Right cardiac atrium (tissue), 5 donors: ENCODE data around the gene CD320. TPM values are rescaled to one million over a fixed set of nuclear protein-coding genes. Genes with fewer than 3 reads are reported as not detected.

Source experiments
- ATAC-seq, 2 donors: fragments of 200-7000 bp; cut with Tn5 transposase; one replicate each; pipeline versions ENCODE4 v1.8.0 to v1.9.1; 2020; ENCODE audit warnings: moderate library complexity in 2 of 2, mild to moderate bottlenecking in 1 of 2
- DNase-seq, 3 donors: peaks; one replicate each; pipeline ENCODE4 v3.0.0-alpha.2; 2020
- H3K27ac ChIP-seq: one replicate; pipeline ENCODE4 v1.5.1; 2013; ENCODE audit warnings: mild to moderate bottlenecking, low read length, control low read depth, moderate library complexity
- H3K27me3 ChIP-seq: one replicate; pipeline ENCODE4 v1.6.1; 2013; ENCODE audit not compliant: control insufficient read depth, insufficient read depth
- H3K4me1 ChIP-seq: one replicate; pipeline ENCODE4 v1.6.1; 2013; ENCODE audit warnings: low read length; ENCODE audit not compliant: control insufficient read depth, insufficient read depth
- H3K4me3 ChIP-seq: one replicate; pipeline ENCODE4 v1.5.1; 2013; ENCODE audit warnings: low read length, control low read depth
- H3K9me3 ChIP-seq: one replicate; pipeline ENCODE4 v1.6.1; 2013; ENCODE audit warnings: low read length; ENCODE audit not compliant: control insufficient read depth
- WGBS: extraction: QIAGEN DNeasy Blood & Tissue Kit; methylation state at CpG from one replicate; pipeline ENCODE4 v1.1.7; 2013; 5-methylcytosine and 5-hydroxymethylcytosine counted together
- intact Hi-C, 4 donors: fragments of 100-400 bp; cut with DNase I; formaldehyde crosslinking; loops; one replicate each; pipeline versions ENCODE4 v1.11.0 to v1.14.0; 2022 to 2023
- polyA plus RNA-seq: library from polyadenylated mRNA; stranded (reverse); fragments of 200-250 nt; gene quantifications from one replicate; pipeline ENCODE4 v1.2.3, GENCODE V29; 2013
- total RNA-seq, 4 donors: library from RNA; stranded (reverse); fragmentation: NEBNext Ultra II Directional; extraction: Animal tissue kit (Norgen Biotek cat#: 25700); gene quantifications; one replicate each; pipeline ENCODE4 v1.2.1, GENCODE V29; 2021
- donor health status: healthy with polysubstance abuse.
- donor health status: DM: no; HTN: yes; CAD: no.
- donor health status: DM: no; HTN: no; CAD: no.
- donor health status: DM: no; HTN: yes; CAD: no; lungs with severe emphysema.
- donor health status: DM: yes; HTN: yes; CAD: no.

Gene CD320
- total and polyA plus RNA-seq, 5 donors: 28.9 to 44.0 (median 33.9) TPM

GRCh38 chr19:8252922-8253589 is 55.1 kb downstream of the CD320 start:
- Histone ChIP-seq H3K4me1 (no peaks in the 10 kb centered on the region), H3K9me3 (no peaks in the 10 kb centered on the region), H3K27ac (no peak overlapping the region), H3K27me3 (no peaks in the 10 kb centered on the region), H3K4me3 (no peak overlapping the region)
- ATAC-seq (peak; percentile 71 to 76), DNase-seq (peak; percentile 80 to 93 (median 93))
- intact Hi-C loops: loop anchor here (2.0 to 10.0 kb wide), 5 partner anchors 94 to 308 kb away; partner anchors contain the start of gene TIMM44 (in 3 of the 4)
- WGBS: 23% methylated on average over 13 of the region's 13 CpGs

Other genes with a start within 250 kb of the CD320 start
- not detected for gene FBN3, start 158.8 kb downstream of the CD320 start, total RNA-seq
- gene FBN3, start 158.8 kb downstream of the CD320 start, polyA plus RNA-seq: not detected
- gene CERS4, start 99.0 kb downstream of the CD320 start, total RNA-seq: 10 to 100 TPM; 16.1 to 20.9 (median 18.5) TPM
- gene CERS4, start 99.0 kb downstream of the CD320 start, polyA plus RNA-seq: 10.2 TPM
- 10 to 100 TPM; 64.4 to 90.4 (median 74.0) TPM for gene NDUFA7, start 13.0 kb upstream of the CD320 start, total RNA-seq
- gene NDUFA7, start 13.0 kb upstream of the CD320 start, polyA plus RNA-seq: 268 TPM
- gene RPS28, start 13.1 kb upstream of the CD320 start, total RNA-seq: 1,000 to 10,000 TPM in 2 of 4 donors, 100 to 1,000 TPM in 2; 887 to 1,230 (median 1,019) TPM
- 621 TPM for gene RPS28, start 13.1 kb upstream of the CD320 start, polyA plus RNA-seq
- gene KANK3, start 34.9 kb upstream of the CD320 start, total RNA-seq: 10 to 100 TPM; 10.1 to 14.0 (median 13.2) TPM
- gene KANK3, start 34.9 kb upstream of the CD320 start, polyA plus RNA-seq: 12.5 TPM
- 10 to 100 TPM in 1 of 4 donors, 1 to 10 TPM in 3; 5.9 to 89.3 (median 7.8) TPM for gene ANGPTL4, start 55.8 kb upstream of the CD320 start, total RNA-seq
- gene ANGPTL4, start 55.8 kb upstream of the CD320 start, polyA plus RNA-seq: 24.1 TPM
- 100 to 1,000 TPM; 145 to 201 (median 158) TPM for gene RAB11B, start 82.0 kb upstream of the CD320 start, total RNA-seq
- gene RAB11B, start 82.0 kb upstream of the CD320 start, polyA plus RNA-seq: 157 TPM
- 100 to 1,000 TPM in 3 of 4 donors, 10 to 100 TPM in 1; 94.2 to 106 (median 104) TPM for gene MARCHF2, start 104.9 kb upstream of the CD320 start, total RNA-seq
- 107 TPM for gene MARCHF2, start 104.9 kb upstream of the CD320 start, polyA plus RNA-seq
- 100 to 1,000 TPM; 106 to 128 (median 120) TPM for gene HNRNPM, start 136.6 kb upstream of the CD320 start, total RNA-seq
- gene HNRNPM, start 136.6 kb upstream of the CD320 start, polyA plus RNA-seq: 67.9 TPM
- 1 to 10 TPM in 2 of 4 donors, under 1 TPM in 2; 0.31 to 3.1 (median 0.99) TPM for gene PRAM1, start 194.3 kb upstream of the CD320 start, total RNA-seq
- gene PRAM1, start 194.3 kb upstream of the CD320 start, polyA plus RNA-seq: 0.61 TPM
- gene ZNF414, start 205.8 kb upstream of the CD320 start, total RNA-seq: 10 to 100 TPM; 13.4 to 16.4 (median 16.1) TPM
- 19.3 TPM for gene ZNF414, start 205.8 kb upstream of the CD320 start, polyA plus RNA-seq